ENCODE measurements around the gene TMEM125. TPM values are rescaled to one million over a fixed set of nuclear protein-coding genes. Genes with fewer than 3 reads are reported as not detected.

The TMEM125 gene
- polyA plus RNA-seq, 1 experiment: 0.17 TPM

GRCh38 chr1:43288785-43289706, 19.3 kb downstream of the TMEM125 start:
- POLR2A ChIA-PET: no interaction called here
- CTCF ChIA-PET: interaction anchor here (0.6 kb wide), 1 partner anchor 834 kb away, joined by 3 read pairs; no protein-coding TSS in a partner anchor
- Histone ChIP-seq H3K4me3 (ENCODE audit: low read depth, low read length) (no peak overlapping the region), H3K27me3 (ENCODE audit: control insufficient read depth, insufficient read depth, low read length) (peaks cover 5% of the 10 kb centered on the region), H3K36me3 (ENCODE audit: control insufficient read depth, insufficient read depth, low read length) (no peaks in the 10 kb centered on the region)
- TF ChIP-seq, protein P1, sequence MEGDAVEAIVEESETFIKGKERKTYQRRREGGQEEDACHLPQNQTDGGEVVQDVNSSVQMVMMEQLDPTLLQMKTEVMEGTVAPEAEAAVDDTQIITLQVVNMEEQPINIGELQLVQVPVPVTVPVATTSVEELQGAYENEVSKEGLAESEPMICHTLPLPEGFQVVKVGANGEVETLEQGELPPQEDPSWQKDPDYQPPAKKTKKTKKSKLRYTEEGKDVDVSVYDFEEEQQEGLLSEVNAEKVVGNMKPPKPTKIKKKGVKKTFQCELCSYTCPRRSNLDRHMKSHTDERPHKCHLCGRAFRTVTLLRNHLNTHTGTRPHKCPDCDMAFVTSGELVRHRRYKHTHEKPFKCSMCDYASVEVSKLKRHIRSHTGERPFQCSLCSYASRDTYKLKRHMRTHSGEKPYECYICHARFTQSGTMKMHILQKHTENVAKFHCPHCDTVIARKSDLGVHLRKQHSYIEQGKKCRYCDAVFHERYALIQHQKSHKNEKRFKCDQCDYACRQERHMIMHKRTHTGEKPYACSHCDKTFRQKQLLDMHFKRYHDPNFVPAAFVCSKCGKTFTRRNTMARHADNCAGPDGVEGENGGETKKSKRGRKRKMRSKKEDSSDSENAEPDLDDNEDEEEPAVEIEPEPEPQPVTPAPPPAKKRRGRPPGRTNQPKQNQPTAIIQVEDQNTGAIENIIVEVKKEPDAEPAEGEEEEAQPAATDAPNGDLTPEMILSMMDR (IDR thresholded peaks at IDR 0.05; ENCODE audit: insufficient read depth, low read depth, low read length): no peak
- no peak for DNase-seq (ENCODE audit: low read depth)

DNA sequence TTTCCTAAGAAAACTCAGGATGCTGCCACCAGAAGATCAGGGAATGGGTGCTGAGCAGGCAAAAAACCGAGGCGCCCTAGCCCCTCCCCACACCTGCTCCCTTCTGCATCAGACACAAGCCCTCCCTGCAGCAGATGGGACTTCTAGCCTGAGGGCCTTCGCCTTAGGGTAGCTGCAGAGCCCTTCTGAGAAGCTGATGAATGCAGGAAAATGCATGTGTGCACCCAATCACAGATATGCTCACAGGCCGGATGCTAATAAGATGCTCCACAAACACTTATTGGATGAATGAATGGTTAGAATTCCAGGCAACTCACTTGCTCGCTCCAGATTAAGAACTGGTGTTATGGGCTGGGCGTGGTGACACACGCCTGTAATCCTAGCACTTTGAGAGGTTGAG, 22.4 kb downstream of the TMEM125 start:
- CTCF ChIA-PET: no interaction called here
- no peak overlapping the region for H3K4me3 ChIP-seq (ENCODE audit: low read depth, low read length)
- no peaks in the 10 kb centered on the region for H3K36me3 ChIP-seq (ENCODE audit: control insufficient read depth, insufficient read depth, low read length)
- POLR2A ChIA-PET: interaction anchor here (1.2 kb wide), 1 partner anchor 31 kb away, joined by 6 read pairs; no protein-coding TSS in a partner anchor
- DNase-seq (ENCODE audit: low read depth): no peak
- TF ChIP-seq, protein P1 (IDR thresholded peaks at IDR 0.05; ENCODE audit: insufficient read depth, low read depth, low read length): no peak
- H3K27me3 ChIP-seq (ENCODE audit: control insufficient read depth, insufficient read depth, low read length): peaks cover 2% of the 10 kb centered on the region

DNA sequence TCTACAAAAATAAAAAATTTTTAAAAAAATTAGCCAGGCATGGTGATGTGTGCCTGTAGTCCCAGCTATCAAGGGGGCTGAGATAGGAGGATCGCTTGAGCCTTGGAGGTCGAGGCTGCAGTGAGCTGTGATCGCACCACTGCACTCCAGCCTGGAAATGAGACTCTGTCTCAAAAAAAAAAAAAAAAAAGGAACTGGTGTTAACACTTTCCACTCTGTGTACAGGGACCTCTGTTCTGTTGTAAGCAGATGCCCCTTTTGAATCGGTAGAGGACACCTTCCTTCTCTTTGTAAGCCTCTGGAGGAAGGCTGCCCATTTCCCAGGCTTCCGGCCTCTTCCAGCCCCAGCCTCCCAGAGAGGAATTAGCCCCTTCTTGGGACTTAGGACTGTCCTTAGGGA, 22.9 kb downstream of the TMEM125 start:
- Histone ChIP-seq H3K36me3 (ENCODE audit: control insufficient read depth, insufficient read depth, low read length) (no peaks in the 10 kb centered on the region), H3K4me3 (ENCODE audit: low read depth, low read length) (no peak overlapping the region), H3K27me3 (ENCODE audit: control insufficient read depth, insufficient read depth, low read length) (peaks cover 2% of the 10 kb centered on the region)
- ChIA-PET CTCF (no interaction called here), POLR2A (interaction anchor here (1.2 kb wide), 1 partner anchor 32 kb away, joined by 6 read pairs; no protein-coding TSS in a partner anchor)
- TF ChIP-seq, protein P1 (IDR thresholded peaks at IDR 0.05; ENCODE audit: insufficient read depth, low read depth, low read length): no peak
- DNase-seq (ENCODE audit: low read depth): no peak

DNA sequence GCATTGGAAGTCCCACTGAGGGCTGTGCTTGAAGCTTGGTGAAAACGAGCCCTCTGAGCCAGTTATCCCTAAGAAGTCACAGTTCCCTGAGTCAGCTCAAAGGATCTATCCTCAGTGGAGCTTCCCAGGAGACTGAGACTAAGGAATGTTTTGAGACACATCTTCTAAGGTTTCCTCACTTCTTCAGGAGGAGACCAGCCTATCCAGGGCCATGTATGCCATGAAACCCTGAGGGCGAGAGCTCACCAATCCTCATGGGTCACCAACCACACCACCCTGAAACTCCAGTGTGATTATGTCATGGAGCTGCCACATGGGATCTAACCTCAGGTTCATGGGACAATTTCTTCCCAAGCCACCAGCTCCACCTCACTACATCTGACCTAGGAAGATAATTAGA, 23.4 kb downstream of the TMEM125 start:
- DNase-seq (ENCODE audit: low read depth): no peak
- Histone ChIP-seq H3K27me3 (ENCODE audit: control insufficient read depth, insufficient read depth, low read length) (peaks cover 2% of the 10 kb centered on the region), H3K36me3 (ENCODE audit: control insufficient read depth, insufficient read depth, low read length) (no peaks in the 10 kb centered on the region), H3K4me3 (ENCODE audit: low read depth, low read length) (no peak overlapping the region)
- ChIA-PET POLR2A (interaction anchor here (1.2 kb wide), 1 partner anchor 32 kb away, joined by 6 read pairs; no protein-coding TSS in a partner anchor), CTCF (no interaction called here)
- TF ChIP-seq, protein P1 (IDR thresholded peaks at IDR 0.05; ENCODE audit: insufficient read depth, low read depth, low read length): no peak

All from BJ (cell line).